ENCODE results near the gene LMBR1. TPM values are rescaled to one million over a fixed set of nuclear protein-coding genes. Genes with fewer than 3 reads are reported as not detected.
"Not testable (repeated sequence)": the region's sequence is repeated elsewhere in the genome, so short reads cannot be mapped to it uniquely, and the experiment has no call there.

Gene LMBR1
- polyA plus RNA-seq, 3 donors = 44.7 to 51.4 (median 44.8) TPM

DNA sequence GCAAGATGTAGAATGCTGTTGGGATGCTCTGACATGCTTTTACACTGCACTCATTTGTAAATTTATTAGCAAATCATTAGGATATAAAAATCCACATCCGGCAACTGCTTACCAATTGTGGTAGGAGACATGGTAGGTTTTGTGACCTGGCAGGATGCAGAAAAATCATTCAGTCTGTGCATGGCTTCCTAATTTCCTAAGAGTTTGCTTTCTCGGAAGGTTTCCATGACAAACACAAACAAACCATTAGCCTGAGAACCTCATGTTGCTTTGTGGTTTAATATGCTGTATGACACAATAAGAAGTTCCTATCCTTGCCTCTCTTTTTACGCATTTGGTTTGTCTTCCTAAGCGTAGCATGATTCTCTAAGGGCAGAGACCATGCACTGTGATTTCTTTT is 14.7 kb upstream of the LMBR1 start:
- no peak for DNase-seq (ENCODE audit: low read depth in 3 of 3, low spot score in 2 of 3)

DNA sequence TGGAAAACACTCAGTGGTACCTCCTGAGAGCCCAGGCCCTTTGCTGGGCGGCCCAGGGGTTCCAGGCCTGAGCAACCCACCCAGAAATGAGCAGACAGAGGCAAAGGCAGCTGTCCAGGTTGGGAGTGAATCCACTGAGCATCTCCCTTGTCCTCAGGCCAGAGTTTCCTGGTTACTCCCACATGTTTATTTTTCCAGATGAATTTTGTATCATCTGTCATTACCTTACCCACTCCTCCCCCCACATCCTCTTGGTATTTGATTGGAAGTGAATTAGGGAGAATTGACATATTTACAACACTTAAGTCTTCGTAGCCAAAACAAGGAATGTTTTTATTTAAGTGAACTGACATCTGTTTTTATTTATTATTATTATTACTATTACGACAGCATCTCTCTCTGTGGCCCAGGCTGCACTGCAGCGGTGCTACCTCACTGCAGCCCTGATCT is 13.2 kb upstream of the LMBR1 start:
- no peak for DNase-seq (ENCODE audit: low read depth in 3 of 3, low spot score in 2 of 3)

DNA sequence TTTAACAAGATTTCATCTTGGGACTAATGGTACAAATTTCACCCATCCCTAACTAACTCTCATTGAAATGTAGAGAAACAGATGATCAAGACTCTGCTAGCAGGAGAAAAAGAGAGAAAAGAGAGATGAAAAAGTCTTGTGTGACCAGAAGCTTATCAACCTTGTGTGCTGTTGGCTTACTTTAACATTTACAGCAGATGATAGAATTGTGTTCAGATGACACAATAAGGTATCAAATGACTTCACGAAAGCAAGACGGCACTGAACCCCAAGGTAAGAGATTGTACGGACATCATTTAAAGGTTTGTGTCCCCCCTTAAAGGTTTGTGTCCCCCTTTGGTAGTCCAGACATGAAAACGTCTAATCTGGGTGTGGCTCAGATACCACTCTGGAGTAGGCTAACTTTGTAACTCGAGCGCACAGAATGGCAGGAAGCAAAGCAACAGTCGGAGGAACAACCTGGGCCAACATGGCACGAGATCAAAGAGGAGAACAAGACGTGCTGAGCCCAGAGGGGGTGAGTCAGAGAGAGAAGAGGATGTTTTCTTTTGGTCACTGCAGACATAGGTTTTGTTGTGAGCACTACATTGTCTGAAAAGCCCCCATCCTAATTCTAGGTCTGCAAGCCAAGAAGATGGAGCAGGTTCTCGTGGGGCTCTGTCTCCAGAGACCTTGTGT is 10.4 kb upstream of the LMBR1 start:
- DNase-seq (ENCODE audit: low read depth in 3 of 3, low spot score in 2 of 3) = no peak

DNA sequence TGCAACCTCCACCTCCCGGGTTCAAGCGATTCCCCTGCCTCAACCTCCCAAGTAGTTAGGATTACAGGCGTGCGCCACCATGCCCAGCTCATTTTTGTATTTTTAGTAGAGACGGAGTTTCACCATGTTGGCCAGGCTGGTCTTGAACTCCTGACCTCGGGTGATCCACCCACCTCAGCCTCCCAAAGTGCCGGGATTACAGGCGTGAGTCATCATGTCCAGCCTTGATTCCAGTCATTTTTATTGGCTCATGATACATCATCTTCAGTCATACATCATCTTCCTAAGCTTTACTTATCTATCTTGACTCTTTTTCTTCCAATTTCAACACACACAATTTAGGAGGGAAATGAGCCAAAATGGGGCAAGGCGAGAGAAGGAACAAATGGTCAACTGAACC is 7.1 kb upstream of the LMBR1 start:
- DNase-seq (ENCODE audit: low read depth in 3 of 3, low spot score in 2 of 3) = not testable (repeated sequence)

DNA sequence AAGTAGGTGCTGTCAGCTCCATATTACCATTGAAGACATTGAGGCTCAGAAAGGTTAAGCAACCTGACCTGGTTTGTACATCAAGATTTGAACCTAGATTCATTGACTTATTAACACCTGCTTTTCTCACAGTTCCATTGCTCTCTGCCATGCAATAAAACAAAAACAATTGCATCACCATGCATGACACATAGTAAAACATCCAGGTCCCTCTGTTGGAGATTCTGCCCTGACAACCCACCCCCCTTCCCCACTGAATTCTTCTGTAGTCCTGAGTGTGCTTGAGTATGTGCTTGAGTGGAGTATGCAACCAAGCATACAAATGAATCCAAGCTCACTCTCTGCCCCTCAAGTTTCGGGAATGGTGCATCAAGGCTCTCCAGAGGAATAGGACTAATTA is 6.0 kb upstream of the LMBR1 start:
- DNase-seq (ENCODE audit: low read depth in 3 of 3, low spot score in 2 of 3) = no peak

DNA sequence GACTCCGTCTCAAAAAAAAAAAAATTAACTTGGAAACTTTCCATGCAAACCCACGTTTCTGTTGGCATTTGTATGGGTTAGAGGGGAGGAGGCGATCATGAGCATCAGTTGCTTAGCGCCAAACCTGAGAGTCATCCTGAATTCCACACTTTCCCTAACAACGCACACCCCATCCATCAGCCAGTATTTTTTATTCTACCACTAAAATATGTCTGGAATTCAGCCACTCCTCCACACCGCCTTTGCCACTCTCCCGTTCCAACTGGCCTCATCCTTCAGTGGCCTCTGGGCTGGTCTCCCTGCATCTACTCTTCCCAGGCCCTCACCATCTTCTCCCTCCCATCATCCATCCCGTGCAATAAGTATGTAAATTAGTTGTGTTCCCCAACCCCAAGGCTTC is 4.7 kb upstream of the LMBR1 start:
- DNase-seq (ENCODE audit: low read depth in 3 of 3, low spot score in 2 of 3) = no peak

DNA sequence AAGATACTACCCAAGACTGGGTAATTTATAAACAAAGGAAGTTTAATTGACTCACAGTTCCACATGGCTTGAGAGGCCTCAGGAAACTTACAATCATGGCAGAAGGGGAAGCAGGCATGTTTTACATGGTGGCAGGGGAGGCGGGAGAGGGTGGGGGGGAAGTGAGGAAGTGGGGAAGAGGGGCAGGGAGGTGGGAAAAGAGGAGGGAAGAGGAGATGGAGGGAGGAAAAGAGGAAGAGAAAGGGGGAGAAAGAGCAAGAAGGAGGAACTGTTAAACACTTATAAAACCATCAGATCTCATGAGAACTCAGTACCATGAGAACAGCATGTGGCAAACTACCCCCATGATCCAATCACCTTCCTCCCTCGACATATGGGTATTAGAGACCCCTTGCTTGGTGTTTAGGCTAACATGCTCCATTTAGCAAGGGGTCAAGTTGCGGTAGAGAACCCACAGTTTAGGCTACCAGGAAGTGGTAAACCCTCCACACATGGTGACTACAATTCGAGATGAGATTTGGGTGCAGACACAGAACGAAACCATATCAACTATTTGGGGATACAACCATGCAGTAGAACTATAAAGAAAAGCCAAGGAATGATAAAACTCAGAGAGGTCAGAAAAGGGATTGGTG is 3.5 kb upstream of the LMBR1 start:
- no peak for DNase-seq (ENCODE audit: low read depth in 3 of 3, low spot score in 2 of 3)

DNA sequence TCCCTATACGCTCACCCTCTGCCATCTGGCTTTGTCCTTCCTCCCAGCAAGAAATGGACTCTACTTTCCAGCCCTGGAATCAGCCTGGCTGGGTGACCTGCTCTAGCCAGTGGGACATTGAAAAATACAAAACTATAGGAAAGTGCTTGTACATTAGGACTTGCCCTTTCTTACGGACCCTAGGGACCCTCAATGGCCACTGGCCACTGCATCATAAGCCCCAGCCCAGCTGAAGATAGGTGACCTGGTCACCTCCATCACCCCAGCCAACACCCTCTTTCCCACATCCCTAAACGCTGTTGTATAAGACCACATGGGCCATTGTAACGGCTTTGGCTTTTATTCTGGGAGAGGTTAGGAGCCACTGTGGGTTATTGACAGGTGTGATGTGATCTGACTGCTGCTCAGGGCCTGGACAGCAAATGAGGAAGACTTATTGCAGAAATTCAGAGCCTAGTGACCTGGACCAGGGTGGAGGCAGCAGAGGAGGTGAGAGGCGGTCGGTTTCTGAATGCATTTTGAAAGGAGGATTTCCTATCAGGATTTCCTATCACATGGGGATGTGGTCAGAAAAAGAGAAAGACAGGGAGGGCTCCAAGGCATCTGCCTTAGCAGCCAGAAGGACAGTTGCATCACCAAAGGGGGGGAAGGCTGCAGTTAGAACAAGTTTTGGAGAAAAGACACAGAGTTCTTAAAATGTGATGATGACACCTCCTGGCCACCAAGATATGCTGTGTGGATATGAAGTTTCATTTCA is 2.2 kb upstream of the LMBR1 start:
- no peak for DNase-seq (ENCODE audit: low read depth in 3 of 3, low spot score in 2 of 3)

DNA sequence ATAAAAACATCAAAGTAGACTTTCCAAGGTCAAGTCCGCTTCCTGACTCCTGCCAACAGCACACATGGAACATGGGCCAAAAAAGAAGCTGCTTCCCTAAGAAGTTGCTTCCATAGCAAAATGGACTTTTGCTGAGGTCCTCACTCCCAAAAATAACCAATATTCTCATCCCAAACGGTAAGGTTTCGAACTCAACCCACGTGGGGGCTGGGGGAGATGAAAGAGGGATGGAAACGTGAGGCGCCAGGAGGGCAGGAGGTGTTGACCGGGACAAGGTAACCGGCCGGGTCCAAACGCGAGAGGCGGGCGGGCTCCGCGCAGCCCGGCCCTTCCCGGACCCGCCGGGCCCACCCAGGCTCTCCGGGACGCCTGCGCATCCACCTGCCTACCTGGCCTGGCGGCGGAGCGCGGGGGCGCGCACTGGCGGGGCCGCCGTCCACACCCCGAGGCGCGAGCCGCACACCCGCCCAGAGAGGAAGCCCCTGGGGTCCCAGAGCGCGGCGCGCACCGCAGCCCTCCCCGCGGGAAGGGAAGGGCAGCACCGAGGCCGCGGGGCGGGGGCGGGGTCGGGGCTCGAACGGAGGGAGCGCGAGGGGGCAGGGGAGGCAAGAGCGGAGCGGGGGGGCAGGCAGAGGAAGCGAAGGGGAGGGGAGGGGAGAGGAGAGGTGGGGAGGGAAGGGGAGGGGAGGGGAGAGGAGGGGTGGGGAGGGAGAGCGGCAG is 742 bp downstream of the LMBR1 start:
- peak in 2 of 3 donors; percentile 19 to 21 for DNase-seq (ENCODE audit: low read depth in 3 of 3, low spot score in 2 of 3)

DNA sequence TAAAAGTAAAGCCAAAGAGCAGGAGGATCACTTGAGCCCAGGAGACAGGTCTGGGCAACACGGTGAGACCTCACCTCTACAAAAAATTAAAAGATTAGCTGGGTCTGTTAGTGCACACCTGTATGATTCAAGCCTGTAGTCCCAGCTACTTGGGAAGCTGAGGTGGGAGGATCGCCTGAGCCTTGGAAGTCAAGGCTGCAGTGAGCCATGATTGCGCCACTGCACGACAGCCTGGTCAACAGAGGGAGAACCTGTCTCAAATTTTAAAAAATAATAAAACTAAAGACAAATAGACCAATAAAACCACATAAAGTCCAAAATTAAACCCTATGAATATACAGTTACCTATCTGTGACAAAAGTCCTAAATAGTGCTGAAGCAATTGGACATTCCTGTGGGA is 3.2 kb downstream of the LMBR1 start:
- no peak for DNase-seq (ENCODE audit: low read depth in 3 of 3, low spot score in 2 of 3)

DNA sequence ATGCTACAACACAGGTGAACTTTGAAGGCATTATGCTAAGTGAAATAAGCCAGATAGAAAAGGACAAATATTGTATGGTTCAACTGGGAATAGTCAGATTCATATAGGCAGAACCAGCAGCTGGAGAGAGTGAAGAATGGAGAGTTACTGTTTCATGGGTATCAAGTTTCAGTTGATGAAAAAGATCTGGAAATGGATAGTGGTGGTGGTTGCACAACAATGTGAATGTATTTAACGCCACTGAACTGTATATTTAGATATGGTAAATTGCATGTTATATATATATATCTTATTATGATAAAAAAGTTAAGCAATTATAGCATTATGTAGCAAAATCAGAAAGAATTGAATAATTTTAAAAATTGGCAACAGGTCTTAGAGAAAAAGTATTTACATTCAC is 3.9 kb downstream of the LMBR1 start:
- DNase-seq (ENCODE audit: low read depth in 3 of 3, low spot score in 2 of 3) = no peak

DNA sequence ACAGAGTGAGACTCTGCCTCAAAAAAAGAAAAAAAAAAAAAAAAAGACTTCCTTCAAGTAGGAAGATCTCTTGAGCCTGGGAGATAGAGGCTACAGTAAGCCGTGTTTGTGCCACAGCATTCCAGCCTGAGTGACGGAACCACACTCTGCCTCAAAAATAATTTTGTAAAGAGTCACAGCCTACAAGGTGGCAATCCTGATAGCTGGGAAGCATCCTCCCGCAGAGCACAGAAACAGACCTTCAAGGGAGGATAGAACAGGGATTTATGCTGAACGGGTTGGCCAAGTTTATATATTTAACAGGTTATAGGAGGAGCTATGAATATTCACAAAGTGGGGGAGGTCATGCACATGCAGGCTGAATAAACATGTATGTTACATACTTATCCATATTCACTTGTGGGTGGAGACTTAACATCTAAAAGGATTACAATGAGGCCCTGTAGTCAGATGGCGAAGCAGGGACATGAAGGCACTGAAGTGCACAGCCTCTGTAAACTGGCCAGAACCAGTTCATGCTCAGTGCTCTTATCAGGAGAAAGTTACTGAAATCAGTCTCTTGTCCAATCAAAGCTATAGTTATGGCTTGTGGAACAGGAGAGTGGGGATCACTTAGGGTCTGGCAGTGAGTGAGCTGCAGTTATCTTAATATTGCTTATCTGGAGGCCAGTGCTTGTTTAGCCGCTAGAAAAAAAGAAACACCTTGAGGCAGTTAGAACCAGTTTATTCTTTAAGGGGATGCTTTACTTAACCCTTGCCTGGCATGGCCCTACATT is 6.8 kb downstream of the LMBR1 start:
- DNase-seq (ENCODE audit: low read depth in 3 of 3, low spot score in 2 of 3) = no peak

DNA sequence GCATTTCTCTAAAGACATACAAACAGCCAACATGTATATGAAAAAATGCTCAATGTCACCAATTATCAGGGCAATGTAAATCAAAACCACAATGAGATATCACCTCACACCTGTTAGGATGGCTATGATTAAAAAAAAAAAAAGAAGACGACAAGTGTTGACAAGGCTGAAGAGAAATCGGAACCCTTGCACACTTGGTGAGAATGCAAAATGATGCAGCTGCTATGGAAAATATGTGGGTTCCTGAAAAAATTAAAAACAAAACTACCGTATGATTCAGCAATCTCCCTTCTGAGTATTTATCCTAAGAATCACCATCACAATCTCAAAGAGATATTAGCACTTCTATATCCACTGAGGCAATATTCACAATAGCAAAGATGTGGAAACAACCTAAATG is 11.3 kb downstream of the LMBR1 start:
- DNase-seq (ENCODE audit: low read depth in 3 of 3, low spot score in 2 of 3) = no peak

DNA sequence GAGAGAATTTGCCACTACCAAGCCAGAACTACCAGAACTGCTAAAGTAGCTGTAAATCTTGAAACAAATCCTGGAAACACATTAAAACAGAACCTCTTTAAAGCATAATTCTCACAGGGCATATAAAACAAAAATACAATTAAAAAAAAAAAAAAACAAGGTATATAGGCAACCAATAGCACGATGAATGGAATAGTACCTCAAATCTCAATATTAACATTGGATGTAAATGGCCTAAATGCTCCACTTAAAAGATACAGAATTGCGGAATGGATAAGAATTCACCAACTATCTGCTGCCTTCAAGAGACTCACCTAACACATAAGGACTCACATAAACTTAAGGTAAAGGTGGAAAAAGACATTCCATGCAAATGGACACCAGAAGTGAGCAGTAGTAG is 17.2 kb downstream of the LMBR1 start:
- no peak for DNase-seq (ENCODE audit: low read depth in 3 of 3, low spot score in 2 of 3)

DNA sequence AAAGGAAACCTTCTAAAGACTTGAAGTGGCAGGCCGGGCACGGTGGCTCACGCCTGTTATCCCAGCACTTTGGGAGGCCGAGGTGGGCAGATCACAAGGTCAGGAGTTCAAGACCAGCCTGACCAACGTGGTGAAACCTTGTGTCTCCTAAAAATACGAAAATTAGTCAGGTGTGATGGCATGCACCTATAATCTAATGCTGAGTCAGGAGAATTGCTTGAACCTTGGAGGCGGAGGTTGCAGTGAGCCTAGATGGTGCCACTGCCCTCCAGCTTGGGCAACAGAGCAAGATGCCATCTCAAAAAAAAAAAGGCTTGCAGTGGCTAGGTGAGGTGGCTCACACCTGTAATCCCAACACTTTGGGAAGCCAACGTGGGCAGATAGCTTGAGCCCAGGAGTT is 24.6 kb downstream of the LMBR1 start:
- not testable (repeated sequence) for DNase-seq (ENCODE audit: low read depth in 3 of 3, low spot score in 2 of 3)

DNA sequence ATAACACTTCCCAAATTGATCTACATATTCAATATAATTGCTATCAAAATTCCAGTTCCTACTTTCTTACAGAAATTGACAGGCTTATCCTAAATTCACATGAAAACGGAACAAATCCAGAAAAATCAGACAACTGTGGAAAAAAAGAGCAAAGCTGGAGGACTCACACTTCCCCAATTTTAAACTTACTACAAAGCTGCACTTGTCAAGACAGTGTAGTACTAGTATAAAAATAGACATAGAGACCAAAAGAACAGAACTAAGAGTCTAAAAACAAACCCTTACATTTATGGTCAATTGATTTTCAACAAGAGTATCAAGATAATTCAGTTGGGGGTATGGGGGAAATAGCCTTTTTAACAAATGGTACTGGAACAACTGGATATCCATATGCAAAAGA is 27.5 kb downstream of the LMBR1 start:
- DNase-seq (ENCODE audit: low read depth in 3 of 3, low spot score in 2 of 3) = no peak

DNA sequence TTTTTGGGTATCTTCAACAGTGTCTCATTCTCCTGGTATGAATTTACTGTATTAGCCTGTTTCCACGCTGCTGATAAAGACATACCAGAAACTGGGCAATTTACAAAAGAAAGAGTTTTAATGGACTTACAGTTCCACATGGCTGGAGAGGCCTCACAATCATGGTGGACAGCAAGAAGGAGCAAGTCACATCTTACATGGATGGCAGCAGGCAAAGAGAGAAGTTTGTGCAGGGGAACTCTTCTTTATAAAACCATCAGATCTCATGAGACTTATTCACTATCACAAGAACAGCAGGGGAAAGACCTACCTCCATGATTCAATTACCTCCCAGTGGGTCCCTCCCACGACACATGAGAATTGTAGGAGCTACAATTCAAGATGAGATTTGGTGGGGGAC is 31.0 kb downstream of the LMBR1 start:
- DNase-seq (ENCODE audit: low read depth in 3 of 3, low spot score in 2 of 3) = not testable (repeated sequence)

DNA sequence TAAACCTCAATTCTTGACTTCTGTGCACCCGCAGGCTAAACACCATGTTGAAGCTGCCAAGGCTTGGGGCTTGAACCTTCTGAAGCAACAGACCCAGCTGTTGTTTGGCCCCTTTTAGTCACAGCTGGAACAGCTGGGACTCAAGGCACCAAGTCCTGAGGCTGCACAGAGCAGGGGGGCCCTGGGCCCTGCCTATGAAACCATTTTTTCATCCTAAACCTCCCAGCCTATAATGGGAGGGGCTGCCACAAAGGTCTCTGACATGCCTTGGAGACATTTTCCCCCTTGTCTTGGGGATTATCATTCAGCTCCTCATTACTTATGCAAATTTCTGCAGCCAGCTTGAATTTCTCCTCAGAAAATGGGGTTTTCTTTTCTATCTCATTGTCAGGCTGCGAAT is 31.8 kb downstream of the LMBR1 start:
- no peak for DNase-seq (ENCODE audit: low read depth in 3 of 3, low spot score in 2 of 3)

DNA sequence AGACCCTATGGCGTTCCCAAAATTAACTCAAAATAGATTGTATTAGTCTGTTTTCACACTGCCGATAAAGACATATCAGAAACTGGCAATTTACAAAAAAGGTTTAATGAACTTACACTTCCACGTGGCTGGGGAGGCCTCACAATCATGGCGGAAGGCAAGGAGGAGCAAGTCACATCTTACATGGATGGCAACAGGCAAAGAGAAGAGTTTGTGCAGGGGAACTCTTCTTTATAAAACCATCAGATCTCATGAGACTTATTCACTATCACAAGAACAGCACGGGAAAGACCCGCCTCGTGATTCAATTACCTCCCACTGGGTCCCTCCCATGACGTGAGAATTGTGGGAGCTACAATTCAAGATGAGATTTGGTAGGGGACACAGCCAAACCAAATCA is 32.9 kb downstream of the LMBR1 start:
- DNase-seq (ENCODE audit: low read depth in 3 of 3, low spot score in 2 of 3) = not testable (repeated sequence)

DNA sequence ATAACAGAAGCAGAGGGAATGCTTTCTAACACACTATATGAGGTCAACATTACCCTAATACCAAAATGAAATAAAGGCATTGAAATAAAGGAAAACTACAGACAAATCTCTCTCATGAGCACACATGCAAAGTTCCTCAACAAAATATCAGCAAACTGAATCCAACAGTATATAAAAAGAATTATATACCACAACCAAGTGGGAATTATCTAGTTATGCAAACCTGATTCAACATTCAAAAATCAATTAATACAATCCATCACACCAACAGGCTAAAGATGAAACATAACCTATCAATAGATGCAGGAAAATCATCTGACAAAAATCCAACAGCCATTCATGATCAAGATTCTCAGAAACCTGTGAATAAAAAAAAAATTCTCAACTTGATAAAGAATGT is 34.5 kb downstream of the LMBR1 start:
- no peak for DNase-seq (ENCODE audit: low read depth in 3 of 3, low spot score in 2 of 3)

DNA sequence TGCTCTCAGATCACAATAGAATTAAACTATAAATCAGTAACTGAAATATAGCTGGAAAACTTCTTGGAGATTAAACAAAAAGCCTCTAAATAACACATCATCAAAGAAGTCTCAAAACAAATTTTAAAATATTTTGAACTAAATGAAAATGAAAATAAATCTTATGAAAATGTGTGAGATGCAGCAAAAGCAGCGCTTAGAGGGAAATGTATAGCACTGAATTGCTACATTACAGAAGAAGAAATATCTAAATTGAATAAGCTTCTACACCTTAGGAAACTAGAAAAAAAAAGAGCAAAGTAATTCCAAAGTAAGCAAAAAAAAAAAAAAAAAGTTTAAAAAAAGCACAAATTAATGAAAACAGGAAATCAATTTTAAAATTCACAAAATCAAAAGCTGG is 35.2 kb downstream of the LMBR1 start:
- no peak for DNase-seq (ENCODE audit: low read depth in 3 of 3, low spot score in 2 of 3)
